ENCODE measurements around the gene FAM135A. TPM values are rescaled to one million over a fixed set of nuclear protein-coding genes. Genes with fewer than 3 reads are reported as not detected.
A peak's percentile ranks its signal among the peaks of the same experiment; 100 is the strongest.

The FAM135A gene
- total and polyA plus RNA-seq, 2 experiments from 2014 or later, result 35.2 to 68.7 TPM

DNA sequence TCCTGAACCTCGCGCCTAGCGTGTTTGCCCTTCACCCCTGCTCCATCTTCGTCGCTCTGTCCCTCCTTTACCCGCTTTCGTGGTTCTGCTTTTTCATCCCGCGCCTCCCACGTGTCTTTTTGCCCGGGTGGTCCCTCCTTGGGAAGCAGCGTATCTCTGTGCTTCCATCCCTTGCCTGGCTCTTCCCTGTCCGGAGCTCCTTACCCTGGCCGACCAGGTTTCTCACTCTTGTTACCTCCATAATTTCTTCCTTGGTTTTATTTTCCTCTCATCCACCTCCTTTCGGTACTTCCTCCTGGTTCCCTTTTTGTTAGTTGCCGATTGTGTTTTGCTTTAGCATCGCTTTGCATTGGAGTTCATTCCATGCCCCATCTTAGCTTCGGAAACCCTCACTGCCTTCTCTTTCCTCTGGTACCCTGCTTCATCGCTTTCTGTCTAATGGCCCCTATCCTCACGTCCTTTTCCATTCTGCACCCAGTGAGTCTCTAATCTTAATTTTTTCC, 735 bp downstream of the FAM135A start (continued):
- TF ChIP-seq CTCF (conservative IDR thresholded peaks at IDR 0.05; ENCODE audit: low read depth in 2 of 2), result no peak

DNA sequence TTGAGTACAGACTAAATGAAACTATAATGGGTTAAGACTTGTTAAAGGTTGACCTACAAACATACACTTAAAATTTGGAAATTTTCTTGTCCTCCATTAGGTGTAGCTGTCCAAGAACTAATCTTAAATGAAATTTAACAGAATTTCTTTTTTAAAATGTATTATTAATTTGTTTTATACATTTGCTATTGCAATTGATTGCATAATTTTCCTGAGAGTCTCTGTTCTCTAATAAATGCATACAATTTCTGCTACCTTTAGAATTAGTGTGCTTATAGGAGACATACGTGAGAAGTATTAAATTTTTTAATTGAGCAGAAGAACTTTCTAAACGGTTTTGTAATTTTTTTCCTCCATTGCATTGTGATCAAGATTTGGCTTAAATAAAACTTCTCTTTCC, 1.5 kb downstream of the FAM135A start:
- Mint-ChIP-seq H3K36me3 (ENCODE audit: low read depth) (peaks cover 23% of the 10 kb centered on the region), H3K4me1 (peaks cover 12% of the 10 kb centered on the region), H3K4me3 (peak overlapping the region; percentile 92), H3K27ac (0 out of 2 replicates have a peak overlapping the region, but pooled peaks have one; percentile 65), H3K27me3 (ENCODE audit: insufficient read depth, low read depth, poor library complexity) (peaks cover 13% of the 10 kb centered on the region), H3K9me3 (no peaks in the 10 kb centered on the region)
- H3K4me2 ChIP-seq, result peak overlapping the region; percentile 79
- peaks cover 8% of the 10 kb centered on the region for H3K4me1 ChIP-seq (ENCODE audit: insufficient read depth)
- DNase-seq (ENCODE audit: low spot score) (no peak), ATAC-seq (no peak)
- H2AFZ ChIP-seq, result no peak overlapping the region
- H3K27me3 ChIP-seq (ENCODE audit: insufficient read depth), result no peaks in the 10 kb centered on the region
- peak overlapping the region; percentile 87 for H3K4me3 ChIP-seq
- no peaks in the 10 kb centered on the region for H3F3A ChIP-seq (replicated peaks; ENCODE audit: low read depth)
- H3K27ac ChIP-seq (ENCODE audit: low read depth), result no peak overlapping the region
- no peaks in the 10 kb centered on the region for H3K9me2 ChIP-seq (ENCODE audit: insufficient read depth)
- H3K79me2 ChIP-seq (replicated peaks; ENCODE audit: insufficient read depth), result peaks cover 65% of the 10 kb centered on the region
- H4K20me1 ChIP-seq (replicated peaks; ENCODE audit: insufficient read depth), result peaks cover 1% of the 10 kb centered on the region; the same call in 1 of the 2 replicates
- H3K36me3 ChIP-seq (ENCODE audit: insufficient read depth), result peaks cover 7% of the 10 kb centered on the region; the same call in 1 of the 2 replicates
- TF ChIP-seq JUNB (IDR thresholded peaks at IDR 0.05; ENCODE audit: unreplicated experiment), result no peak
- no peak for TF ChIP-seq ZNF114 (CRISPR knock-in tag; IDR thresholded peaks at IDR 0.05)
- TF ChIP-seq EZH2phosphoT487 (IDR thresholded peaks at IDR 0.05; ENCODE audit: unreplicated experiment), result no peak
- TF ChIP-seq ZNF331 (CRISPR knock-in tag; IDR thresholded peaks at IDR 0.05; ENCODE audit: low read depth), result no peak
- no peak for TF ChIP-seq REST (IDR thresholded peaks at IDR 0.05; ENCODE audit: unreplicated experiment)
- no peak for TF ChIP-seq POLR2AphosphoS5 (IDR thresholded peaks at IDR 0.05; ENCODE audit: low read depth)
- no peak for TF ChIP-seq CREB1 (CRISPR knock-in tag; IDR thresholded peaks at IDR 0.05; ENCODE audit: low read depth)
- no peak for TF ChIP-seq ZNF462 (CRISPR knock-in tag; IDR thresholded peaks at IDR 0.05)
- TF ChIP-seq STAT1 (IDR thresholded peaks at IDR 0.05; ENCODE audit: unreplicated experiment), result no peak
- no peak for TF ChIP-seq ETS1 (IDR thresholded peaks at IDR 0.05)
- no peak for TF ChIP-seq EZH2 (IDR thresholded peaks at IDR 0.05; ENCODE audit: low read depth, unreplicated experiment)
- no peak for TF ChIP-seq NANOG (IDR thresholded peaks at IDR 0.05; ENCODE audit: borderline replicate concordance)
